HG03139 (cell line): ENCODE measurements around the gene SAMD14.

ENCODE experiments used
- ATAC-seq: cut with Tn5 transposase; IDR thresholded peaks from one replicate; pipeline ENCODE4 v1.9.1; 2021; ENCODE audit not compliant: unreplicated experiment

Gene SAMD14

DNA sequence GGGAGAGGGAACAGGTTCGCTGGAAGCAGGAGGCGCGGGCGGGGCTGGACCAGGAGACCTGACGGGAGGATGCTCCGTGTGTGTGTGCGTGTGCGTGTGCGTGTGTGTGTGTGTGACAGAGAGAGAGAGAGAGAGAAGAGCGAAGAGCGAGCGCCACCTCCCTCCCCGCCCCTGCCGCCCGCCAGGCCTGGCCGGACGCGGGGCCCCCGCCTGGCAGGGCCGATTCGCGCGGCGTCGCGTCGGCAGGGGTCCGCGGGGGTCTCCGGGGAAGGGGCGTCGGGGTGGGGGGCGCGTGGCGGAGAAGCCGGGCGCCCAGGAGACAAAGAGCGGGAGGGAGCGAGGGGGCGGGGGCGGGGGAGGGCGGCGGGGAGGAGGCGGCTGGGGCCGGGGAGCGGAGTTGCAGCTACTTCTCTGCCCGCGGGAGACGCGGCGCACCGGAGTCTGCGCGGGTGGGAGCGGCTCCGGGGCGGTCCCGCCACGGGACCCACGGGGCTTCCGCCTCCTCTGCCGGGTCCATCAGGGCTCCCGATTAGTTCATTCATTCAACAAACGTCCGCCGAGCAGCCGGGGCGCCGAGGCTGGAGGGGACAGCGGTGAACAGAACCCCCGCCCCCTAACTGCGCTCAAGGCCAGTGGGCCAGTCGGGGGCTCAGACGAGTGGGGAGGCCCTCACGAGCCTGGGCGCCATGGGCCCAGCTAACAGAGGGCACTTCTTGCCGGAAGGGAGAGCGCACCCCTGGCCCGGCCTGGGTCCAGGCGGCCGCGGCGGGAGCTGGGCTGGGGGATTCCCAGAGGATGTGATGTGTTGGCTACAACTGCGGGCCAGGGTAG is at the start of gene SAMD14:
TSS of gene SAMD14 (minus strand) at position 433 of the 831 bp plus-strand sequence. CDS start 5,201 bp downstream, outside the sequence.
- no peak for ATAC-seq

DNA sequence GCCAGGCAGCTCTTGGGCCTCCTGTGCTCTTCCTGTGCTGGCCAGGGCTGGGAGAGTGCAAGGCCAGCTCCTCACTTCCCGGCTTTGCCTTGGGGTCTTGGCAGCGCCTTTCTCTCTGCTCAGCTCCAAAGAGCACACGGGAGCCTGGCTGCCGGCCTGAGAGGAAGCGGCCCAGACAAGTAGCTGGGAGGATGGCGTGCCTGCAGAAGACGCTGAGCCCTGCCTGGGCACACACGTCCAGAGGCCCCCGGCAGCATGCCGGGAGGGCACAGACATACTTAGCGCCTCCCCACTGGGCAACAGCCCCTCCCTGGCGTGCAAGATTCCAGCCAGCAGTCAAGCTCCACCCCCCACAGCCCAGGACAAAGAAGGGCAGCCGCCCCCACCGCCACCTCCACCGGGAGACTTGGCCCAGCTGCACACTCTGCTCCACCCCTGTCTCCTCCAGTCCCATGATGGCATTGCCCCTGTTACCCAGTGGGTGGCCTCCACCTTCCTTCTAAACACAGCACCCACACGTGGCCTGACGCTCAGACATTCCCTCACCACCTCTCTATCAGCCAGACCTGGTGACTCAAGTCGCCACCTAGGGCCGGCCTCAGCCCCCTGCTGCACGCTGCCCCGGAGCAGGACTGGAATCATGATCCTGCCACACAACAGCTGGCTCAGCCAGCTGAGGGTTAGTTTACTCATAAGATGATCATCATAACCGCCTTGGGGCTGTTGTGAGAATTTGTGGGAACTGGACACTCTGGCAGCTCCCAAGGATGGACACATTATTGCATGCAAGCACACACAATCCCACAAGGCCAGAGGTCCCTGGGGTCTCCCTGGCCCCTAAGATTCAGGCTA is 48.2 kb upstream of the SAMD14 start:
- no peak for ATAC-seq

DNA sequence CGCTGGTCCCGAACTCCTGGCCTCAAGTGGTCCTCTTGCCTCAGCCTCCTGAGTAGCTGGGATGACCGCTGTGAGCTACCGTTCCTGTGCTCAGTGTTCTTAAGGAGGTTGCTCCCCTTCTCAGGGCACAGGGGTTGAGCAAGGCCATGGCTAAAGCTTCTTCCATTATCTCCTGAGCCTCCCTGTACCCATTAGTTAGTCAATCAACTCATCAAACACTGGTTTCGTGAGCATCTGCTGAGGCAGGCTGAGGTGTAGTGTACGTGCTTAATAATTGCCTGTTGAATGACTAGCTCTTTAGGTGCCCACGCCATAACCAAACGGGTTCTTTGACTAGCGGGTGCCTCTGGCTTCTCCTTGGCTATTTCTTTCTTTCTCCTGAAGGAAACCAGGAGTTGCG is 47.5 kb upstream of the SAMD14 start:
- no peak for ATAC-seq

DNA sequence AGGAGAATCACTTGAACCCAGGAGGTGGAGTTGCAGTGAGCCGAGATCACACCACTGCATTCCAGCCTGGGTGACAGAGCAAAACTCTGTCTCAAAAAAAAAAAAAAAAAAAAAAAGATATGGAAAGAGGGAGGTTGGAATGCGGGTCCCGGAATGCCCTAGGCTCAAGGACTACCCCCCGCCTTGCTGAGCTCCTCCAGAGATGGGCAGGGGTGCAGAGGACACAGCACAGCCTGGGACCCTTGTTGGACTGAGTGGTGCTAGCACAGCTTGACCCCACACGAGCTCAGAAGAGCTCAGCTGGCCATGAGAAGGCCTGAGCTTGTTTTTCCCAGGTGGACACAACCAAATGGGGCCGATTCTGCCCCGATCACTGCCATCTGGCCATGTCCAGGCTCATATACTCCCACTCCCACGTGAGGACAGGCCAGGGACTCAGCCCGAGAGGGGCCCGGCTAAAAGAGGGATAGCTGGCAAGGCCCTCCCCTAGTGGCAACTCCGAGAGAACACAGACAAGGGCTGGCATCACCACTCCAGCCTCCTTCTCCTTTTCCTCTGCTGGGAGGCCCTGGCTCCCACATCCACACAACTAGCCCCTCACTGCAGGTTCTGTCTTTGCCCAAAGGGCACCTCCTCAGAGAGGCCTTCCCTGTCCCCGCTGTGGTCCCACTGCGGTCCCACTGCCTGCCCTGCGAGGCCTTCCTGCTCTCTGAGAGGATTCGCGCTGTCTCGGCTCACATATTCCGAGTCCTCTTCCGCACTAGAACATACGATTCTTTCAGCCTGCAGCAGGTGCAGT is 46.8 kb upstream of the SAMD14 start:
- ATAC-seq = no peak

DNA sequence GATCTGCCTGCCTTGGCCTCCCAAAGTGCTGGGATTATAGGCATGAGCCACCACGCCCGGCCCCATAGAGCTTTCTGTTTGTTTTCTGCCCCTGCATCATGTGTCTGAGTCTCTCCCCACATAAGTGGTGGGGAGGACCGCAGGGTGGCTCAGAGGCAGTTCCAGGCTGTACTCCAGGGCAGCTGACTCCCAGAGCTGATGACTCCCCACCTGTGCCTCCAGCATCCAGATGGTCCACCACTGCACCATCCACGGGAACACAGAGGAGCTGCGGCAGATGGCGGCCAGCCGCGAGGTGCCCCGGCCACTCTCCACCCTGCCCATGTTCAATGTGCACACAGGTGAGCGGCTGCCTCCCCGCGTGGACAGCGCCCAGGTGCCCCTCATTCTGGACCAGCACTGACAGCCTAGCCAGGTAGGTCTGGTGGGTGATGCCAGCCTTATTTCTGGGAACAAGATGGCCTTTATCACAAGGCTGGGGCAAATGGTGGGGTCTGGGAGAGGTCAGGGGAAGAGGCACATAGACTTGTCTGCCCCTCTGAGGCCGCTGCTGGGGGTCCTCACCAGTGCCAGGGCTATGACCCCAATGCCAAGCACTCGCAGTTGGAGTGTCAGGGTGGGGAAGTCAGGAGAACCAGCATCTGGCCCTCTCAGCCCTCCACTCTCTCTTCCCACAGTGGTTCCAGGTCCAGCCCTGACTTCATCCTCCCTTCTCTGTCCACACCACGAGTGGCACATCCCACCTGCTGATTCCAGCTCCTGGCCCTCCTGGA is 45.3 kb upstream of the SAMD14 start:
- no peak for ATAC-seq

DNA sequence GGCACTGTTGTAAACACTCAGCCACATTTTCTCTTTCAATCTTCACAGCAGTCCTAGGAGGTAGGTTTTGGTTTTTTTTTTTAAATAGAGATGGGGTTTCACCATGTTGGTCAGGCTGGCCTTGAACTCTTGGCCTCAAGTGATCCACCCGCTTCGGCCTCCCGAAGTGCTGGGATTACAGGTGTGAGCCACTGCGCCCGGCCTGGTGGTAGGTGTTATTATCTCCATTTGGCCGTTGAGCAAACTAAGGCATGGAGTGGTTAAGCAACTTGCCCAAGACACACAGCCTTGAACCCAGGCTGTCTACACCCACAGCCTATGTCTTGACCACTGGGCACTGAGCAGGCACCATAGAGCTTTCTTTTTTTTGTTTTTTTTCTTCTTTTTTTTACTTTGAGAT is 44.5 kb upstream of the SAMD14 start:
- ATAC-seq = no peak

DNA sequence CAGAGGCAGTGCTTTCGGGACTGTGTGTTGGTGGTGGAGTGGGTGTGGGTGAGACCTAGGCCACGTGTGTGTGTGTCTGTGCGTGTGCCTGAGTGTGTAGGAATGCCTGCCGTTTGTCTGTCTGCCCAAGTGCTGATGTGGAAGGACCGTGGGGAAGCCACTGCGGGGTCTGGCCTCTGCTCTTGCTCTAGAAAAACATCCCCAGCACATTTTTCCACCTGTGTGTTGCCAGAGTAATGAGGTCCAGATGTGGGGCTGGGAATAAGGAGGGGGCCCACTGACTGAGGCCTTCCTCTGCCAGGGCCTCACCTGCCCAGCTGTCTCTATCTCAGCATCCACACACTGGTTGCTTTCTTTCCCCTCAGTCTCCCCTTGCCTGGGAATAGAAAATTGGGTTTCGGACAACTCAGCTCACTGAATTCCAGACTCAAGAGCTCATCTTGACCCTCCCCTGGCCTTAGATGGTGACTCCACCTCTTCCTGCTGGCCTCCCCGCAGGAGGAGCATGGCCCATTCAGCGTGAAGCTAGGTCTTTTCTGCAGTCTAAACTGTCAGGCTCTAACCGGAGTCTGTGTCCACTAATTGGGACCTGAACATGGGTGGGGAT is 43.5 kb upstream of the SAMD14 start:
- no peak for ATAC-seq

DNA sequence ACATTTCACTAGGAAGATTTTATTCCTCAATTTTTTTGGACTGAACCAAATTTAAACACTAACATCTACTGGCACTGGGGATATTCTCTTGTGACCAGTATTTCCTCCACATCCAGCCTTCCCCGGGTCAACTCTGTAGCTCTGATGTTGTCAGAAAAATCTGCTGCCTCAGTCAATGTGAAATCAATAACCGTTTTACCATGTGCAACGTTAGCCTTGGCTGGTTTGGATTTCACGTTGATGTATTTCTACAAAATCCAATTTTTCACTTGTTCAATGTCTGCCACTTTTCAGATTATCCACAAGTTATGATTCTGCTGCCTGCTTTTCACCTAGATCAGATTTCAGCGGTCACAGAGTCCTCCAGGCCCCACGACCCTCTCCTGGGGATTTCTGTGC is 43.0 kb upstream of the SAMD14 start:
- no peak for ATAC-seq

DNA sequence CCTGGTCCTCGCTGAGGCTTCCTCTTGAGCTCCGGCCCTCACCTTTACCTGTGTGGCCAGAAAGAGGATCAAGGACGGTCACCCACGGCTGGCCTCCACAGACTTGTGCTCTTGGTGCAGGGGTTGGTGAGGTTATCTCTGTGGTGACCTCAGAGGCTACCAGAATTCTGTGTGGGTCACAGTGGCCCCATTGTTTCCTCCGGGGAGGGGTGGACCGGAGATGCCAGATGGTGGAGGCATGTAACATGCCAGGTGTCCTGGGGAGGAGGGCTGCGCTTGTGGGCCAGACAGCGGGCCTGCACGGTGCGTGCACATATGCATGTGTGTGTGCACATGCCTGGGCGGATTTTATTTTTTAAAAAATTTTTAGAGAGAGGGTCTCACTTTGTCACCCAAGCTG is 42.2 kb upstream of the SAMD14 start:
- ATAC-seq = no peak

DNA sequence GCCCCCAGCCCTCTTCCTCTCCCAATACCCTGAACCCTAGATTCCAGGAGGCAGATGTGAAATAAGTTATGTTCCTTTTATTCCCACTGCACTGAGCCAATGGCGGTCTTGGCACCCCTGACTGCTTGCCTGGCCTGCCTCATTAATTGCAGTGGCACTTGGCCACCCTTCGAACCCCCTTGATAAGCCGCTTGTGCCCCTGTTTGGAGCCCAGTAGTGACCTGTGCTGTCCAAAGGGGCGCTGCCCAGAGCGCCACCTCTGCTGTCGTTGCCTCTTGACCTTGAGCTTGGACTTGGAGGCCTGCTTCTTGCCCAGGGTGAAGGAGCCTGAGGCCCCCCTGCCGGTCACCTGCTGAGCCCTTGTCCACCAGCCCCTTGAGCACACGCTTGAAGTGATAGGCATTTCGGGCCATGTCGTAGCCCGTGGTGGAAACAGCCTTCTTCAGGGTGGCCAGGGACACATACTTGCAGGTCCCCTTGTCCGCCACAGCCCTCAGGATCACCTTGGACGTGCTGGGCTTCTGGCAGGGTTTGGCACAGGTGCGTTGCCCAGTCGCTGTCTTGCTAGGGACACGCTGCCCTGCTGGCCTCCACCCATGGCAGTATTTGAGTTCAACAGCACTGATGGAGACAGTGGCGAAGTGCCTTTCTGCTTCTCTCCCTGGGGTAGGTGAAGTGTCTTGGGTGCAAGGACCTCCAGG is 41.6 kb upstream of the SAMD14 start:
- no peak for ATAC-seq

DNA sequence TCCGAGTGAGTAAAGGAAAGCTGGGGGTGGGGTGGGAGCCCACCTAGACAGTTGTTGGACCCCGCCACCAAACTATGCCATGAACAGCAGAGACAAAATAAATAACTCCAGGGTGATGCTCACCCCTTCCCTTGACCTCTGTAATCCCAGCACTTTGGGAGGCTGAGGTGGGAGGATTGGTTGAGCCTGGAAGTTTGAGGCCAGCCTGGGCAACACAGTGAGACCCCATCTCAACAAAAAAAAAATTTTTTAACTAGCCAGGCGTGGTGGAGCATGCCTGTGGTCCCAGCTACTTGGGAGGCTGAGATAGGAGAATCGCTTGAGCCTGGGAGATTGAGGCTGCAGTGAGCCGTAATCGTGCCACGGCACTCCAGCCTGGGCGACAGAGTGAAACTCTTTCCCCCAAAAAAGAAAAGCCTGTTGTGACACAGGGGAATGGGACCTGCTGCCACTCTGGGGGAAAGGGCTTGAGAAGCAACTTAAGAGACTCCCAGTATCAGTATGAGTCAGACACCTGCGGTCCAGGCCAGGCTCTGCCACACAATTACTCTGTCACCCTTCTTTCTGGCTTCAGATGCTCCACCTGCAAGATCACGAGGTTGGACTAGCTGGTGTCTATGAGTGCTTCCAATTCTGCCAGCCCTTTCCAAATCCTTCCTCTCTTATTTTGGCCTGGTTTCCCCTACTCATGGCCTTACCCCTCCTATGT is 40.9 kb upstream of the SAMD14 start:
- ATAC-seq = no peak

DNA sequence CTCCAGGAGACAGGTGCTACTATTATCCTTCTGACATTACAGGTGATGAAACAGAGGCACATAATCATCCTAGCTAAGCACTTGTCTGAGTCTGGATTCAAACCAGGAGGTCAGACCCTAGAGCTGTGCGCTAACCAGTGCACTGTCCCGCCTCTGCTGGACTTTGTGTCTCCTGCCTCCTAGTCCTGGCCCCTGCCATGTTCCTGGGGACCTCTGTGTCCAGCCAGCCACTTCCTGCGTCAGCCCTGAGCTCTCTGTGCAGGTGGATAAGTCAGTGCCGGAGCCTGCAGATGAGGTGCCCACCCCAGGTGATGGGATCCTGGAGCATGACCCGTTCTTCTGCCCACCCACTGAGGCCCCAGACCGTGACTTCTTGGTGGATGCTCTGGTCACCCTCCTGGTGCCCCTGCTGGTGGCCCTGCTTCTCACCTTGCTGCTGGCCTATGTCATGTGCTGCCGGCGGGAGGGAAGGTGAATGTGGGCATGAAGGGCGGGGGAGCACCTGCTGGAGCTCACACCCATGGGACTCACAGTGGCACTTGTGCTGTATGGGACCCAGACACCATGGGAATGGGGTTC is 40.0 kb upstream of the SAMD14 start:
- ATAC-seq = no peak

DNA sequence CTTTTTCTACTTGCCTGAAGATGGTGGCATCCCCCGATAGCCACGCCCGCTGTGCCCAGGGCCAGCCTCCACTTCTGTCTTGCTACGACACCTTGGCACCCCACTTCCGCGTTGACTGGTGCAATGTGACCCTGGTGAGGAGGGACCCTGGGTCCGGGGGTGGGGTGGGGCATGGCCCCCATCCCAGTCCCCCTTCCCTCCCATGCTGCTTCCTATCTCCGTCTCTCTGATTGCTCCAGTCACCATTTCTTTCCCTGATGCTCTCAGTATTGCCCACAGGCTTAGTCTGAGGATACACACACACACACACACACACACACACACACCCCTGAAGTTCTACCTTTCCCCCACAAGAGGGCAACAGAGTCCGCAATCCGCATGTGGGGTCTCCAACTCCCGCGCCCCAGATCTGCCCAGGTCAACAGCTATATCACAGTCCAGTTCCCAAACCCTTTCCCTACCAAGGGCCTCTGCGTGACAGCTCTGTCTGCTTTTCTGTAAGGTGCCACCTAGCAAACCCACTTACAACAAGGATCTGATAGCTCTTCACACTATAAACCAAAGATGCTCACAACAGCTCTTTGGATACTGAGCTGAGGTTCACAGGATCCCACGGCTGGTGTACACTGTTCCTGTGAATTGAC is 39.3 kb upstream of the SAMD14 start:
- no peak for ATAC-seq

DNA sequence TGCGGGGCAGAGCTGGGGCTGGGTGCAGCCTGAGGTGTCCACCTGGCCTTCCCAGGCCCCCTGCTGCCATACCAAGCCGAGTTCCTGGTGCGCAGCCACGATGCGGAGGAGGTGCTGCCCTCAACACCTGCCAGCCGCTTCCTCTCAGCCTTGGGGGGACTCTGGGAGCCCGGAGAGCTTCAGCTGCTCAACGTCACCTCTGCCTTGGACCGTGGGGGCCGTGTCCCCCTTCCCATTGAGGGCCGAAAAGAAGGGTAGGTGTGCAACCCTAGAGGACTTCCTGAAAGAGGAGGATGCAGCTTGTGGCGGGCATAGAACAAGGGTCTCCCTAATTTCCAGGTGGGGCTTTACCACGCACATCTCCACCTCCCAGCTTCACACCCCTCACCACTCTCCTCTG is 38.4 kb upstream of the SAMD14 start:
- no peak for ATAC-seq

DNA sequence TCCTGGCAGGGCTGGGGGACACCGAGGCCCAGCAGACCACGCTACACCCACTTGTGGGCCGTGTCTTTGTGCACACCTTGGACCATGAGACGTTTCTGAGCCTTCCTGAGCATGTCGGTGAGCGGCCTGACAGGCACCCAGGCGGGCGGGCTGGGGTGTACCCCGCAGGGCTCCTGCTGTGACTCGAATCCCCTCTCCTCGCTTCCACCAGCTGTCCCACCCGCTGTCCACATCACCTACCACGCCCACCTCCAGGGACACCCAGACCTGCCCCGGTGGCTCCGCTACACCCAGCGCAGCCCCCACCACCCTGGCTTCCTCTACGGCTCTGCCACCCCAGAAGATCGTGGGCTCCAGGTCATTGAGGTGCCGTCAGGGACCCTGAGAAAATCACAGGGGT is 37.4 kb upstream of the SAMD14 start:
- no peak for ATAC-seq

DNA sequence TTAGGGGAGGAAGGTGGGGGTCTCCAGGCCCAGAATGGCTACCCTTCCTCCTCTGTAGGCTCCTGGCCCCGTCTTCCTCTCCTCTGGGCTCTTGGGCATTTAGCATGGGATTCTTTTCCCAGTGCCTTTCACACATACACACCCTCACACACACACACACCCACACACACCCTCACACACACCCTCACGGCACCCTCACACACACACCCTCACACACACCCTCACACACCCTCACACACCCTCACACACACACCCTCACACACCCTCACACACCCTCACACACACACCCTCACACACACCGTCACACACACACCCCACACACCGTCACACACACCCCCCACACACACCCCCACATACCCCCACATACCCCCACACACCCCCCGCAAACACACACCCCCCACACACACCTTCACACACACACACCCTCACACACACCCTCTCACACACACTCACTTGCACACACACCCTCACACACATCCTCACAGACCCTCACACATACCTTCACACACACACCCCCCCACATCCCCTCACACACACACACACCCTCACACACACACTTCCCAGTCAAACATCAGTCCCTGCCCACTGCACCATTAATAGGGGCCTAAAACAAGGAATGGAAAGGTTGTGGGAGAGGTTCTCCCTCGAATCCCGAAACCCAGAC is 36.7 kb upstream of the SAMD14 start:
- no peak for ATAC-seq

DNA sequence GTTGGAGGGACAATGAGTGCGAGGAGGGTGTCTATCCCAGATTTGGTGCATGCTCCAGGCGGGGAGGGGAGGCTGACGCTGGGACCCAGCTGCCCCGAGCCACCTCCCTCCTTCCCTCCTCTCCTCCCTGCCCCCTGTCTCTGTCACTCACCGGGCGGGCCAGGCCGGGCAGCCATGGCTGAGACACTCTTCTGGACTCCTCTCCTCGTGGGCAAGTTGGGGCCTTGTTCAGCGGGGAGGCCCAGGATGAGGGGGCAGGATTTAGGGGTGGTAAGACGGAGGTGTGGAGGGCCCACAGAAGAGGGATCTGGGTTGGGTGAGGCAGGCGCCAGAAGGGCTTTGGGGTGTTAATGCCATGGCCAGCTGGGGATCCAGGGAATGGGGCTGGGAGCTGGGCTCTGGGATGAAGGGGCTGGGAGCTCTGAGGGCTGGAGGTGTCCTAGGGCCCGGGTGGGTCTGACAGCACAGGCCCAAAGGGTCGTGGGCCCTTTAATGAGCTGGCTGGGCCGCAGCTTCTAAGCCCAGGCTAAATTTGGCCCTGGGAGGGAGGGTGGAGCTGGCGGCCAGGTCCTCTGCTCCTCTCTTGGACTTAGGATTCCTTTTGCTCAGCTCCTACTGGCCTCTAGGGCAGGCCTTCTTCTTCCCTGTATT is 36.0 kb upstream of the SAMD14 start, which contains the start of gene SGCA:
TSS of gene SGCA (plus strand) at position 139 of the 651 bp plus-strand sequence. CDS start at position 175, 36 bp downstream.
- no peak for ATAC-seq
